Left ventricle myocardium superior (tissue), 1 donor: ENCODE results near the gene STAT1. TPM values are rescaled to one million over a fixed set of nuclear protein-coding genes. Genes with fewer than 3 reads are reported as not detected.

Experiments
- ATAC-seq: fragments of 200-7000 bp; cut with Tn5 transposase; one replicate; pipeline ENCODE4 v1.9.1; 2020; ENCODE audit warnings: mild to moderate bottlenecking, moderate library complexity
- DNase-seq: peaks from one replicate; pipeline ENCODE4 v3.0.0-alpha.2; 2020
- intact Hi-C: fragments of 100-400 bp; cut with micrococcal nuclease; formaldehyde crosslinking; loops from one replicate; pipeline ENCODE4 v1.11.0; 2022
- total RNA-seq: library from RNA; stranded (reverse); fragmentation: NEBNext Ultra II Directional; extraction: Animal tissue kit (Norgen Biotek cat#: 25700); gene quantifications from one replicate; pipeline ENCODE4 v1.2.1, GENCODE V29; 2021
- donor health status: DM: no; HTN: yes; CAD: no; lungs with severe emphysema.

The STAT1 gene
- total RNA-seq, 1 donor from 2014 or later, result 38.3 TPM

GRCh38 chr2:190990132-190990531 lies 23.8 kb downstream of the STAT1 start:
- ATAC-seq (no peak), DNase-seq (no peak)
- intact Hi-C loops, result no loop called here

DNA sequence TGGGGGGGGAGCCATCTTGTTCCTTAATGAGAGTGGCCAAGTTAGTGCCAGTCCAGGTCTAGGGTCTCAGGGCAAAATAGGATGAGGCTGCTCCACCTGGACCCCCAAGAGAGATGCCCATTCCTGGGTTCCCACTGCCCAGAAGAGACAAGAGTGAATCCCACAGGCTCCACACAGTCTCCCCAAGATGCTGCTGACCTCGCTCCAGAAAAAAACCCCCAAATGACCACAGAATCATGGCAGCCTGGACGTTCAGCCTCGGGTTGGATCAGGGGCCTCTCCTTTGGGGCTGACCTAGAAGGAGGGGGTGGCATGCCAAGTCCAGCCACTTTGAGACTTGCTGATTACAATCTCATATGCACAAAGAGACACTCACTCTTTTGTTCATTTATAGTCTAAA lies 25.1 kb downstream of the STAT1 start:
- intact Hi-C loops, result no loop called here
- DNase-seq, result no peak
- ATAC-seq, result no peak

DNA sequence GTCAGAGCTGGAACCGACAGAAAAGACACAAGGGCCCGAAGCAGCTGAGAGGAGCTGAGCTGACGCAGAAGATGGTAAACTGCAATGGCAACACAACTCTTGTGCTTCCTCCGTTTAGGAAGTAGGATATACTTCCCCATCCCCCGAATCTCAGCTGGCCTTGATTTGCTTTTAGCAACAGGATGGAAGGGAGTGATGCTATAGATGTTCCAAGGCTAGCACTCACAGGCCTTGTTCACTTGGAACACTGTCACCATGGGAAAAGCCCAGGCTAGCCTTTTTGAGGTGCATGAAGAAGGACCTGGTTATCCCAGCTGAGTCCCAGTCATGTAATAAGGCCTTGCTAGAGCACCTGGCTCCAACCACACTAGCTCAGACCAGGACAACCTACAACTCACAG lies 26.0 kb downstream of the STAT1 start:
- DNase-seq (no peak), ATAC-seq (no peak)
- intact Hi-C loops, result no loop called here

- ATAC-seq, result no peak
- DNase-seq, result no peak
- intact Hi-C loops, result no loop called here
Measured at GRCh38 chr2:190987116-190987515, 26.9 kb downstream of the STAT1 start.

- ATAC-seq (no peak), DNase-seq (no peak)
- intact Hi-C loops, result no loop called here
Measured at GRCh38 chr2:190986221-190986953, 27.6 kb downstream of the STAT1 start.

GRCh38 chr2:190984595-190984994 lies 29.4 kb downstream of the STAT1 start:
- intact Hi-C loops, result no loop called here
- no peak for ATAC-seq

GRCh38 chr2:190982262-190983034 lies 31.5 kb downstream of the STAT1 start:
- DNase-seq, result no peak
- intact Hi-C loops, result no loop called here
- no peak for ATAC-seq

More at GRCh38 chr2:190984595-190984994, 29.4 kb downstream of the STAT1 start:
- no peak for DNase-seq

DNA sequence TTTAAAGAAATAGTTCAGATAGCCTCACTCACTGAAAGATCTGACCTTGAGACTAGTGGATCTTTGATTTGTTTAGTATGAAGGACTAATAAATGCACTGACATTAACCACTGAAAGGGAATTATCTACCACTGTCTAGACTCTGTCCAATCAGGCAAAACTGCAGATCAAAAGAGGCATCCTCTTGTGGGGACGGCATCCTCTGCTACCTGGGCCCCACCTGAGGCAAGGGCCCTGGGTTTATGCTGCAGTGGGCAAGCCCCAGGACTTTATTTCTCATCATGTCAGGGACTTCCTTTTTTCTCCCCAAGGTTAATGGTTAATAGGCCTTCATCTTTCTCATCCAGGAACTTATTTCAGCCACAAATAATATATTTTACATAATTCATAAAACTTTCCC lies 32.2 kb downstream of the STAT1 start:
- no peak for DNase-seq
- intact Hi-C loops, result no loop called here
- no peak for ATAC-seq

DNA sequence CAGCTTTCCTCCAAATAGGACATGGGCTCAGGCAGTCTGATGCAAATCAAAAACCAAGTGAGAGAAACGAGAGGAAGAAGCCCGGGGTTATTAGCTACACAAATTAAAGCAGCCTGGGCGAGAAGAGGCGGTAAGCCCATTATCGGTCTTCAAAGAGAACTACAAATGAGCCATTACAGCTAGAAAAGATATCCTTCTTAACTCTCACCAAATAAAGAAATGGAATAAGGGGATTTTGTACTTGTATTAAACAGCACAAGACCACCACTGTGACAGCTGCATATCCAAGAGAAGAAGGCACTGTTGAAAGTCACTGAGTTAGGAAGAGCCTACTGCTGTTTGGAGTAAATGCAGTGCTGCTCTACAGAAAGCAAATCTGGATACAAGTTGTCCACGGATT lies 32.6 kb downstream of the STAT1 start:
- intact Hi-C loops, result no loop called here
- ATAC-seq, result no peak
- no peak for DNase-seq

DNA sequence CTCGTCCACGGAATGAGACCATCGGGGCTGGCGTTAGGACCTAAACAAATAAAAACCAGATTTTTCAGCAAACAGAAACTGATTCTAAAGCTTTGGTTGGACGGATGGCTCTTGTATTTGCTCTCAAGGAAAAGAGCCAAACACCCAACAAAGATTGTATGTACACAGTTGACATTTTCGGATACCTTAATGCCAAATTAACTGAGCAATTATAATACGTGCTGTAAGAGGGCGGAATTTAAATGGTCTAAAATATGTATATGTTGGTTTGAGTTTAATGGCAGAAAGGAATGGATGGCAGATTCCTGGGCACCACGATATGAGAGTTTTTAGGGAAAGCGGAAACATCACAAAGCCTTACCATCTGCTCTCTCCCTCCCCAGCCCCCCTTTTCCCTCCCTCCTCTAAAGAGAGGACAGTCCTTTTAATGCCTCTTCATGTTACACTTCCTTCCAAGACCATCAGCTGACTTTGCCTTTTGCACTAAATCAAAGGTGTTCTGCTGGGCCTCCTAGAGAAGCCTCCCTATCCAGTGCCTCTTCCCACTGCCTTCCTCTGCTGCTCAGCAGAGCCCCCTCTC lies 33.3 kb downstream of the STAT1 start:
- no peak for ATAC-seq
- no peak for DNase-seq
- intact Hi-C loops, result no loop called here

GRCh38 chr2:190979906-190980629 lies 33.9 kb downstream of the STAT1 start:
- DNase-seq (peak; percentile 84), ATAC-seq (peak; percentile 97)
- intact Hi-C loops, result no loop called here

DNA sequence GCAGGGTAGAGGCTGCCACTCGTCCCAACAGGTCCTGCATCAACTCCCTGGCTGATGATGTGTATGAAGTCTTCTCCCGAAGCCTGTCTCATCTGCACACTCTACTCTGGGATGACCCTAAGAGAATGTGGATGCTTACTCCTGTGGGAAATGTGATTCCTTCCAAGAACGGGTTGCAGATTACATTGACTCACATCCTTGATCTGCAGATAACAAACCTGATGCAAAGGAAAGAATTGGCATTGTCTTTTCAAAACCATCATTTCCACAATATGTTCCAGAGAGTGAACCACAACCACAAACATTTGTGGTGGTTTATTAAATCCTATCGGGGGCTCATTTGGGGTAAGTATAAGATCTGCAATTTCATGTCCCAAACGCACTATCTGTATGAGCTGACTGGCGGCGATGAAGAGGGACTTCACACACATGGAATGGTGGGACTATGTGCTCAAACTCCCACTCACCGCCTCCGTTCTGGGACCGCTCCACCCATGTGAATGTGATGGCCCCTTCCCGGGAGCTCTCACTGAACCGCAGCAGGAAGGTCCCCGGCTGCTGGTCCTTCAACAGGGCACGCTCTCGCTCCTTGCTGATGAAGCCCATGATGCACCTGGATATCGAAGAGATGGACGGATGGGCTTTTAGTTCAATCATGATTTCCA lies 35.5 kb downstream of the STAT1 start:
- ATAC-seq (no peak), DNase-seq (no peak)
- intact Hi-C loops, result no loop called here

GRCh38 chr2:190977505-190977904 lies 36.5 kb downstream of the STAT1 start:
- ATAC-seq, result no peak
- no peak for DNase-seq
- intact Hi-C loops, result no loop called here

- ATAC-seq (no peak), DNase-seq (no peak)
- intact Hi-C loops, result no loop called here
Measured at GRCh38 chr2:190976521-190976920, 37.5 kb downstream of the STAT1 start.

DNA sequence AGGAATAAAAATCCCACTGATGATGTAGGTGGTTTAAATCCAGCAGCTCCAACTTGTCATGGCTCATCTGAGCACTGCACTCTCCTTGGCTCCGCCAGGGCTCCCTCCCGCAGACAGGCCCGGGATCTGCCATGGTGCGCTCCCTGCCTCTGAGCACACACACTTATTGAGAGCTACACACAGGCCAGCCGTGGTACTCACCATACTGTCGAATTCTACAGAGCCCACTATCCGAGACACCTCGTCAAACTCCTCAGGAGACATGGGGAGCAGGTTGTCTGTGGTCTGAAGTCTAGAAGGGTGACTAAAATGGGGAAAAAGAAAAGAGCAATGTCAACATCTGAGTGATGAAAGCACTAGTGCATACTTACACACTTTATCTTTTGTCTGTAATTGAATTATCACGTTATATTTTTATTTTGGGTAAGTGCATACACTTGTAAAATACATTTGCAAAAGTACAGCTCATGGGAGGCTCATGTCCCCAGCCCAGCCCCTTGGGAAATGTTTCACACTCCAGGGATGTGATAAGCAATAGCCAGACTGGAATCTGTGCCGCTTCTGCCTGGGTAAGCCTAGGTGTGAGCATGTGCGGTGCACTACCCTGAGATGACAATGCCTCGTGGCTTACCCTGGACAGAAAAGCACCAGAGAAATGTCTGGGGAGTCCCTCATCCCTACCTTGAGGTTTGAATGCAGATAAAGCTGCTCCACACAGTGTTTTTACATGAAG lies 39.2 kb downstream of the STAT1 start:
- intact Hi-C loops, result no loop called here
- DNase-seq (peak; percentile 60), ATAC-seq (peak; percentile 91)

- ATAC-seq (peak; percentile 20), DNase-seq (no peak)
- intact Hi-C loops, result no loop called here
Measured at GRCh38 chr2:190973726-190974628, 40.0 kb downstream of the STAT1 start.

- intact Hi-C loops, result no loop called here
- DNase-seq (no peak), ATAC-seq (no peak)
Measured at GRCh38 chr2:190973262-190973661, 40.7 kb downstream of the STAT1 start.

- ATAC-seq (no peak), DNase-seq (no peak)
- intact Hi-C loops, result no loop called here
Measured at GRCh38 chr2:190972846-190973245, 41.1 kb downstream of the STAT1 start.
